ENCODE data around the gene SAMHD1. TPM values are rescaled to one million over a fixed set of nuclear protein-coding genes. Genes with fewer than 3 reads are reported as not detected.

The SAMHD1 gene
- total and polyA plus RNA-seq, 4 donors, result 14.7 to 51.2 (median 27.7) TPM

DNA sequence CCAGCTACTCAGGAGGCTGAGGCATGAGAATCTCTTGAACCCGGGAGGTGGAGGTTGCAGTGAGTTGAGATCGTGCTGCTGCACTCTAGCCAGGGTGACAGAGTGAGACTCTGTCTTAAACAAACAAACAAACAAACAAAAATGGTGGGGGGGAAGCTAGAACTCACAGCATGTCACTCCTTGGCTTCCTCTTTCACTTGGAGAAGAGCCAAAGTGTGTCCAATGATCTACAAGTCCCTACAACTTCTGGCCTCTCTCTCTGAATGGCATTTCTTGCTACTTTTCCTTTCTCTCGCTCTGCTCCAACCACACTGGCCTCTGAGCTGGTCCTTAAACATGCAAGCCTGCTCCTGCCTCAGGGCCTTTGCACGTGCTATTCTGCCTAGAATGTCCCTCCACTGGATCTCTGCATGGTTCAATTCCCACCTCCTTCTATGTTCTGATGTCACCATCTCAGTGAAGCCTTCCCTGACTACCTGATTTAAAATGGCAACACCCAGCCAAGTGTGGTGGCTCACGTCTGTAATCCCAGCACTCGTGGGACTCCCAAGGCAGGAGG is 67.5 kb downstream of the SAMHD1 start:
- H3K4me1 ChIP-seq (ENCODE audit: control insufficient read depth in 4 of 4, insufficient read depth in 4 of 4, low read length in 3 of 4), result peaks cover 0 to 7% (median 3%) of the 10 kb centered on the region in 4 donors
- no peaks in the 10 kb centered on the region for H3K9me3 ChIP-seq (ENCODE audit: control insufficient read depth in 4 of 4, low read length in 3 of 4)
- H3K27ac ChIP-seq (ENCODE audit: low read depth in 1 of 2, low read length in 2 of 2), result no peak overlapping the region
- H3K27me3 ChIP-seq (ENCODE audit: control insufficient read depth in 4 of 4, insufficient read depth in 4 of 4, low read length in 3 of 4), result no peaks in the 10 kb centered on the region
- TF ChIP-seq RAD21 (IDR thresholded peaks at IDR 0.05) (no peak), FOXA1 (IDR thresholded peaks at IDR 0.05) (no peak), JUND (IDR thresholded peaks at IDR 0.05) (no peak), FOXA2 (IDR thresholded peaks at IDR 0.05) (no peak), HNF4G (IDR thresholded peaks at IDR 0.05) (no peak)
- TF ChIP-seq, protein P1, sequence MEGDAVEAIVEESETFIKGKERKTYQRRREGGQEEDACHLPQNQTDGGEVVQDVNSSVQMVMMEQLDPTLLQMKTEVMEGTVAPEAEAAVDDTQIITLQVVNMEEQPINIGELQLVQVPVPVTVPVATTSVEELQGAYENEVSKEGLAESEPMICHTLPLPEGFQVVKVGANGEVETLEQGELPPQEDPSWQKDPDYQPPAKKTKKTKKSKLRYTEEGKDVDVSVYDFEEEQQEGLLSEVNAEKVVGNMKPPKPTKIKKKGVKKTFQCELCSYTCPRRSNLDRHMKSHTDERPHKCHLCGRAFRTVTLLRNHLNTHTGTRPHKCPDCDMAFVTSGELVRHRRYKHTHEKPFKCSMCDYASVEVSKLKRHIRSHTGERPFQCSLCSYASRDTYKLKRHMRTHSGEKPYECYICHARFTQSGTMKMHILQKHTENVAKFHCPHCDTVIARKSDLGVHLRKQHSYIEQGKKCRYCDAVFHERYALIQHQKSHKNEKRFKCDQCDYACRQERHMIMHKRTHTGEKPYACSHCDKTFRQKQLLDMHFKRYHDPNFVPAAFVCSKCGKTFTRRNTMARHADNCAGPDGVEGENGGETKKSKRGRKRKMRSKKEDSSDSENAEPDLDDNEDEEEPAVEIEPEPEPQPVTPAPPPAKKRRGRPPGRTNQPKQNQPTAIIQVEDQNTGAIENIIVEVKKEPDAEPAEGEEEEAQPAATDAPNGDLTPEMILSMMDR (IDR thresholded peaks at IDR 0.05; ENCODE audit: low read depth, low read length, missing input control), result no peak
- TF ChIP-seq, protein P2, sequence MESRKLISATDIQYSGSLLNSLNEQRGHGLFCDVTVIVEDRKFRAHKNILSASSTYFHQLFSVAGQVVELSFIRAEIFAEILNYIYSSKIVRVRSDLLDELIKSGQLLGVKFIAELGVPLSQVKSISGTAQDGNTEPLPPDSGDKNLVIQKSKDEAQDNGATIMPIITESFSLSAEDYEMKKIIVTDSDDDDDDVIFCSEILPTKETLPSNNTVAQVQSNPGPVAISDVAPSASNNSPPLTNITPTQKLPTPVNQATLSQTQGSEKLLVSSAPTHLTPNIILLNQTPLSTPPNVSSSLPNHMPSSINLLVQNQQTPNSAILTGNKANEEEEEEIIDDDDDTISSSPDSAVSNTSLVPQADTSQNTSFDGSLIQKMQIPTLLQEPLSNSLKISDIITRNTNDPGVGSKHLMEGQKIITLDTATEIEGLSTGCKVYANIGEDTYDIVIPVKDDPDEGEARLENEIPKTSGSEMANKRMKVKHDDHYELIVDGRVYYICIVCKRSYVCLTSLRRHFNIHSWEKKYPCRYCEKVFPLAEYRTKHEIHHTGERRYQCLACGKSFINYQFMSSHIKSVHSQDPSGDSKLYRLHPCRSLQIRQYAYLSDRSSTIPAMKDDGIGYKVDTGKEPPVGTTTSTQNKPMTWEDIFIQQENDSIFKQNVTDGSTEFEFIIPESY (IDR thresholded peaks at IDR 0.05), result no peak
- TF ChIP-seq, protein P3, sequence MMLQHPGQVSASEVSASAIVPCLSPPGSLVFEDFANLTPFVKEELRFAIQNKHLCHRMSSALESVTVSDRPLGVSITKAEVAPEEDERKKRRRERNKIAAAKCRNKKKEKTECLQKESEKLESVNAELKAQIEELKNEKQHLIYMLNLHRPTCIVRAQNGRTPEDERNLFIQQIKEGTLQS (IDR thresholded peaks at IDR 0.05), result no peak
- WGBS, result 83% methylated on average over 6 of the region's 6 CpGs
- DNase-seq (ENCODE audit: low spot score), result no peak
- no peak overlapping the region for H3K9ac ChIP-seq (ENCODE audit: low read depth in 1 of 2, low read length in 2 of 2)
- no peak overlapping the region for H3K4me3 ChIP-seq (ENCODE audit: low read depth in 1 of 3, low read length in 3 of 3)
- no peaks in the 10 kb centered on the region for H3K36me3 ChIP-seq (ENCODE audit: control insufficient read depth in 4 of 4, insufficient read depth in 3 of 4, low read depth in 1 of 4, low read length in 3 of 4)

DNA sequence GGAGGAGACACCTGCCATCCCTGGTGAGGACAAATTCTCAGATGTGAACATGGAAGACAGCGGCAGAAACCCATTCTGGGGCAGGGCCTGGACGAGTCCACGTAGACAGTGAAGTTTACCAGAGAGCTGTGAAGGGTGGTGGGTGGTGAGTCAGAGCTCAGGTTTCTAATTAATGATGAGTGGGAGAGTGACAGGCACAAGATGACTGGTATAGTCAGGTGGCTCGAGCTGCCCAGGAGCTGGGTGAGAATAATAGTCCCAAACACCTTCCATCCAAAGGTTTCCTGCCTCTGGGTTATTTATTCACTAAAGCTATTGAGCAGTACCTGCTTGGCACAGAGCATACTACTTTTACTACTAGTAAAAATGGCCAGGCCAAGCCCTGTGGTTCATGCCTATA is 69.6 kb downstream of the SAMHD1 start:
- Histone ChIP-seq H3K27ac (ENCODE audit: low read depth in 1 of 2, low read length in 2 of 2) (no peak overlapping the region), H3K9me3 (ENCODE audit: control insufficient read depth in 4 of 4, low read length in 3 of 4) (no peaks in the 10 kb centered on the region), H3K4me1 (ENCODE audit: control insufficient read depth in 4 of 4, insufficient read depth in 4 of 4, low read length in 3 of 4) (peaks cover 0 to 5% (median 1%) of the 10 kb centered on the region in 4 donors), H3K4me3 (ENCODE audit: low read depth in 1 of 3, low read length in 3 of 3) (no peak overlapping the region), H3K36me3 (ENCODE audit: control insufficient read depth in 4 of 4, insufficient read depth in 3 of 4, low read depth in 1 of 4, low read length in 3 of 4) (no peaks in the 10 kb centered on the region), H3K27me3 (ENCODE audit: control insufficient read depth in 4 of 4, insufficient read depth in 4 of 4, low read length in 3 of 4) (no peaks in the 10 kb centered on the region), H3K9ac (ENCODE audit: low read depth in 1 of 2, low read length in 2 of 2) (no peak overlapping the region)
- TF ChIP-seq FOXA2 (IDR thresholded peaks at IDR 0.05), result no peak
- no peak for TF ChIP-seq RAD21 (IDR thresholded peaks at IDR 0.05)
- TF ChIP-seq FOXA1 (IDR thresholded peaks at IDR 0.05), result no peak
- TF ChIP-seq EGR1 (IDR thresholded peaks at IDR 0.05; ENCODE audit: low read depth in 2 of 2), result no peak
- no peak for TF ChIP-seq HNF4G (IDR thresholded peaks at IDR 0.05)
- TF ChIP-seq YY1 (IDR thresholded peaks at IDR 0.05), result no peak
- TF ChIP-seq HNF4A (conservative IDR thresholded peaks at IDR 0.05), result no peak
- DNase-seq (ENCODE audit: low spot score), result no peak
- WGBS, result 63% methylated on average over 4 of the region's 4 CpGs

DNA sequence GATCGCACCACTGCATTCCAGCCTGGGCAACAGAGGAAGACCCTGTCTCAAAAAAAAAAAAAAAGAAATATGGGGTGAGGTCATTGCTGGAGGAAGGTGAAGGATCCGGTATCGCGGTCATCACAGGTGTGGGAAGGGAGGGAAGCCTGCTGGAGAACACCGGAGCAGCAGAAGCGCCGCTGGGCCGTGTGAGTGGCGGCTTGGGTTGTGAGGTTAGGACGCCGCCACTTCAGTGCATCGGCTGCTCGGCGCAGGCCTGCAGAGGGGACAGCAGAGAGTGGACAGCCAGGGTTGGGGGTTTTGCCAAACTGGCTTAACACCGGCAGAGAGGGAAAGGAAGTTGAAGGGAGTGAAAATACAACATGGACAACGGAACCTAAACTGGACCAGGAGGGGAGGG is 70.2 kb downstream of the SAMHD1 start:
- H3K4me1 ChIP-seq (ENCODE audit: control insufficient read depth in 4 of 4, insufficient read depth in 4 of 4, low read length in 3 of 4), result peaks cover 0 to 3% (median 0%) of the 10 kb centered on the region in 4 donors
- no peaks in the 10 kb centered on the region for H3K9me3 ChIP-seq (ENCODE audit: control insufficient read depth in 4 of 4, low read length in 3 of 4)
- no peak overlapping the region for H3K4me3 ChIP-seq (ENCODE audit: low read depth in 1 of 3, low read length in 3 of 3)
- no peak overlapping the region for H3K27ac ChIP-seq (ENCODE audit: low read depth in 1 of 2, low read length in 2 of 2)
- no peaks in the 10 kb centered on the region for H3K36me3 ChIP-seq (ENCODE audit: control insufficient read depth in 4 of 4, insufficient read depth in 3 of 4, low read depth in 1 of 4, low read length in 3 of 4)
- WGBS, result 92% methylated on average over 16 of the region's 16 CpGs
- DNase-seq (ENCODE audit: low spot score), result no peak
- TF ChIP-seq RAD21 (IDR thresholded peaks at IDR 0.05) (no peak), JUND (IDR thresholded peaks at IDR 0.05) (no peak), TAF1 (conservative IDR thresholded peaks at IDR 0.05) (no peak), EGR1 (IDR thresholded peaks at IDR 0.05; ENCODE audit: low read depth in 2 of 2) (no peak)
- TF ChIP-seq, protein P2 (IDR thresholded peaks at IDR 0.05), result no peak
- no peaks in the 10 kb centered on the region for H3K27me3 ChIP-seq (ENCODE audit: control insufficient read depth in 4 of 4, insufficient read depth in 4 of 4, low read length in 3 of 4)
- no peak overlapping the region for H3K9ac ChIP-seq (ENCODE audit: low read depth in 1 of 2, low read length in 2 of 2)
